K562 (cell line): Measurements from ENCODE around the gene FAM167B. TPM values are rescaled to one million over a fixed set of nuclear protein-coding genes. Genes with fewer than 3 reads are reported as not detected.

Source experiments
- ARID1B ChIP-seq: fragments of 450-650 bp; IDR thresholded peaks from 2 replicates; pipeline ENCODE4 v1.6.1; 2016; ENCODE audit warnings: antibody characterized with exemption, mild to moderate bottlenecking, inconsistent platforms
- DDX20 ChIP-seq: fragments of 450-650 bp; IDR thresholded peaks from 2 replicates; pipeline ENCODE4 v1.6.1; 2016; ENCODE audit warnings: missing genetic modification characterization, low read depth, mild to moderate bottlenecking, missing compliant biosample characterization, moderate library complexity
- FOXM1 ChIP-seq, 2 experiments: fragments of 450-650 bp in 1 of 2; sonication (generic) in 1 of 2; formaldehyde crosslinking in 1 of 2; IDR thresholded peaks; 2 replicates each; pipeline versions ENCODE4 v1.6.1 to v1.9.0; 2017 to 2022; ENCODE audit warnings: low read depth in 2 of 2, mild to moderate bottlenecking in 2 of 2, missing genetic modification reagents in 1 of 2, moderate library complexity in 1 of 2
- HOXB6 ChIP-seq: fragments of 250-450 bp; sonication (Bioruptor Pico); IDR thresholded peaks from 2 replicates; pipeline ENCODE4 v1.5.1; 2022; ENCODE audit warnings: mild to moderate bottlenecking, borderline replicate concordance
- KAT7 ChIP-seq: sonication (generic); formaldehyde crosslinking; IDR thresholded peaks from 2 replicates; pipeline ENCODE4 v1.8.0; 2022; ENCODE audit warnings: missing genetic modification reagents, mild to moderate bottlenecking, borderline replicate concordance
- MIER1 ChIP-seq: fragments of 450-650 bp; IDR thresholded peaks from 2 replicates; pipeline ENCODE4 v1.6.1; 2016; ENCODE audit warnings: antibody characterized with exemption, mild to moderate bottlenecking, low read depth
- NELFE ChIP-seq: IDR thresholded peaks from 2 replicates; pipeline ENCODE4 v1.6.1; 2011; ENCODE audit warnings: mild to moderate bottlenecking; ENCODE audit not compliant: insufficient read depth, insufficient read length
- PHF8 ChIP-seq: fragments of 200-600 bp; sonication (generic); IDR thresholded peaks from 2 replicates; pipeline ENCODE4 v1.6.1; 2012; ENCODE audit warnings: mixed run types, mild to moderate bottlenecking, inconsistent platforms, low read length, moderate library complexity, borderline replicate concordance
- POLR3A ChIP-seq: IDR thresholded peaks from 2 replicates; pipeline ENCODE4 v1.6.1; 2011; ENCODE audit warnings: borderline replicate concordance, mild to moderate bottlenecking, moderate library complexity; ENCODE audit not compliant: insufficient read length, insufficient read depth; ENCODE audit errors: extremely low read depth
- PTRF ChIP-seq: fragments of 450-650 bp; IDR thresholded peaks from 2 replicates; pipeline ENCODE4 v1.6.1; 2016; ENCODE audit warnings: mild to moderate bottlenecking, missing genetic modification characterization, missing compliant biosample characterization
- PYGO2 ChIP-seq: fragments of 450-650 bp; IDR thresholded peaks from 2 replicates; pipeline ENCODE4 v1.6.1; 2016; ENCODE audit warnings: mild to moderate bottlenecking, missing genetic modification characterization, moderate library complexity, missing compliant biosample characterization
- SIN3B ChIP-seq: fragments of 450-650 bp; IDR thresholded peaks from 2 replicates; pipeline ENCODE4 v1.6.1; 2017; ENCODE audit warnings: low read depth, mild to moderate bottlenecking, moderate library complexity
- TRIM28 ChIP-seq: fragments of 450-650 bp; IDR thresholded peaks from 2 replicates; pipeline ENCODE4 v1.6.1; 2017
- ZNF445 ChIP-seq: fragments of 250-450 bp; sonication (Bioruptor Pico); IDR thresholded peaks from 2 replicates; pipeline ENCODE4 v1.4.0; 2020; ENCODE audit warnings: low read depth, mild to moderate bottlenecking, moderate library complexity
- polyA plus RNA-seq, 8 experiments: library from polyadenylated mRNA; depleted of rRNA in 4 of 8; stranded (reverse) in 5 of 8; unstranded in 3 of 8; fragments of >200 nt; fragmentation: Nextera tagmentation in 2 of 8; fragmentation: Illumina TruSeq in 1 of 8; extraction: Ambion mirVana in 2 of 8; extraction: Trizol in 1 of 8; gene quantifications; 2 replicates each; pipeline versions ENCODE4 v1.2.1 to v1.2.3, GENCODE V29; 2011 to 2014; ENCODE audit warnings: inconsistent platforms in 1 of 8, missing spikeins in 1 of 8
- total RNA-seq, 7 experiments: library from RNA; depleted of rRNA in 6 of 7; stranded (reverse); fragments of >200 nt in 6 of 7; fragmentation: Illumina TruSeq in 2 of 7; extraction: Trizol in 2 of 7; gene quantifications; 2 replicates each; pipeline versions ENCODE4 v1.2.1 to v1.2.3, GENCODE V29; 2011 to 2021; ENCODE audit warnings: low replicate concordance in 1 of 7
- TF ChIP-seq, protein P1 (sequence below): fragments of 250-450 bp; sonication (Bioruptor Pico); IDR thresholded peaks from 2 replicates; pipeline ENCODE4 v1.4.0; 2020
- TF ChIP-seq, protein P2 (sequence below): sonication (generic); formaldehyde crosslinking; IDR thresholded peaks from 2 replicates; pipeline ENCODE4 v1.8.1; 2023; ENCODE audit warnings: mild to moderate bottlenecking, missing genetic modification reagents
- TF ChIP-seq, protein P3 (sequence below): fragments of 450-650 bp; IDR thresholded peaks from 2 replicates; pipeline ENCODE4 v1.6.1; 2016; ENCODE audit warnings: missing biosample characterization, missing genetic modification characterization
- TF ChIP-seq, protein P4 (sequence below), 2 experiments: IDR thresholded peaks in 1 of 2; conservative IDR thresholded peaks in 1 of 2; 2 replicates each; pipeline ENCODE4 v1.6.1; 2016; ENCODE audit warnings: low read depth in 2 of 2, mild to moderate bottlenecking in 1 of 2, missing compliant biosample characterization in 1 of 2, missing genetic modification characterization in 1 of 2, moderate library complexity in 1 of 2

Gene FAM167B
- total and polyA plus RNA-seq, 9 of the 15 experiments (the other 6 are each of a cell fraction or from before 2014, with no cell fraction given) = not detected

DNA sequence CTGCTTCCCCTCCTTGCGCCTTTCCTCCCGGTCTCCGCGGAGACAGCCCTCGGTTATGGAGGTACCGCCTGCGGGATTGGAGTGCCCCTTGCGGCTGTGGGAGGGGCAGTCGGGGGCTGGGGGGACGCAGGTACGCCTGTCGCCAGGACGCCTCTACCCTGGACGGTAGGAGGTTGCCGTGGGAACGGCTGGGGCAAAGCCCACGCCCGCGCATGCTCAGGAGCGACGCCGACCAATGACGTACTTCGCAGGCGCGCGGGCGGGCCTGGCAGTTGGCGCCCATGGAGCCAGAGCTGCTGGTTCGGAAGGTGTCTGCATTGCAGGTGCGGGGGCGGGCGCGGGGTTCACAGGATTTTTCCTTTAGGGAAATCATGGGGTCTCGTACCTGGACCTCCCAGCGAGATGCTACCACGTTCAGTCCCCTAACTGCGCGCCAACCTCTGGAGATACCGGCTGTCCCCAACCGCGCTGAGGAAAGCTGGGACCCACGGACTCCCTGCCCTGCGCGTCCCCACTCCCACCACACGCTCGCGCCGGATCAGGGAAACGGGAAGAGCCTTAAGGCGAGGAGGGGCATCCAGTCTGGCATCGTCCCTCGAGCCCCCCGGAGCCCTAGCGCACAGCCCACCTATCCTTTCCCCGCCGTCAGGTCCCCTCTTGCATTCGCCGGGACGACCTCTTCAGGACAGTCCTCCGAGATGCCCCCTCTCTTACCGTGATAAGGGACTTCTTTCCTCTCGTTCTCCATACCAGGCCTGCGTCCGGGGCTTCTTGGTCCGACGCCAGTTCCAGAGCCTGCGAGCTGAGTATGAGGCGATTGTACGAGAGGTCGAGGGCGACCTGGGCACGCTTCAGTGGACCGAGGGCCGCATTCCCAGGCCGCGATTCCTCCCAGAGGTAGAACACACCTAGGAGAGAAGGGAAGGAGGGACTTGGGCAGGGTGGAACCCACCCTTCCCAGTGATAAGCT lies 41.3 kb upstream of the FAM167B start, which contains the start of gene IQCC (continued):
- TF ChIP-seq, protein P1, sequence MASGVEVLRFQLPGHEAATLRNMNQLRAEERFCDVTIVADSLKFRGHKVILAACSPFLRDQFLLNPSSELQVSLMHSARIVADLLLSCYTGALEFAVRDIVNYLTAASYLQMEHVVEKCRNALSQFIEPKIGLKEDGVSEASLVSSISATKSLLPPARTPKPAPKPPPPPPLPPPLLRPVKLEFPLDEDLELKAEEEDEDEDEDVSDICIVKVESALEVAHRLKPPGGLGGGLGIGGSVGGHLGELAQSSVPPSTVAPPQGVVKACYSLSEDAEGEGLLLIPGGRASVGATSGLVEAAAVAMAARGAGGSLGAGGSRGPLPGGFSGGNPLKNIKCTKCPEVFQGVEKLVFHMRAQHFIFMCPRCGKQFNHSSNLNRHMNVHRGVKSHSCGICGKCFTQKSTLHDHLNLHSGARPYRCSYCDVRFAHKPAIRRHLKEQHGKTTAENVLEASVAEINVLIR = peak; percentile 92
- peak; percentile 85; the same call in 1 of the 2 replicates for TF ChIP-seq KAT7
- TF ChIP-seq ARID1B = peak; percentile 31; the same call in 1 of the 2 replicates
- no peak for TF ChIP-seq PYGO2 (tag)
- TF ChIP-seq TRIM28 = 0 out of 2 replicates have a peak, but pooled peaks have one; percentile 35
- TF ChIP-seq, protein P2, sequence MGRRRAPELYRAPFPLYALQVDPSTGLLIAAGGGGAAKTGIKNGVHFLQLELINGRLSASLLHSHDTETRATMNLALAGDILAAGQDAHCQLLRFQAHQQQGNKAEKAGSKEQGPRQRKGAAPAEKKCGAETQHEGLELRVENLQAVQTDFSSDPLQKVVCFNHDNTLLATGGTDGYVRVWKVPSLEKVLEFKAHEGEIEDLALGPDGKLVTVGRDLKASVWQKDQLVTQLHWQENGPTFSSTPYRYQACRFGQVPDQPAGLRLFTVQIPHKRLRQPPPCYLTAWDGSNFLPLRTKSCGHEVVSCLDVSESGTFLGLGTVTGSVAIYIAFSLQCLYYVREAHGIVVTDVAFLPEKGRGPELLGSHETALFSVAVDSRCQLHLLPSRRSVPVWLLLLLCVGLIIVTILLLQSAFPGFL = no peak
- TF ChIP-seq, protein P3, sequence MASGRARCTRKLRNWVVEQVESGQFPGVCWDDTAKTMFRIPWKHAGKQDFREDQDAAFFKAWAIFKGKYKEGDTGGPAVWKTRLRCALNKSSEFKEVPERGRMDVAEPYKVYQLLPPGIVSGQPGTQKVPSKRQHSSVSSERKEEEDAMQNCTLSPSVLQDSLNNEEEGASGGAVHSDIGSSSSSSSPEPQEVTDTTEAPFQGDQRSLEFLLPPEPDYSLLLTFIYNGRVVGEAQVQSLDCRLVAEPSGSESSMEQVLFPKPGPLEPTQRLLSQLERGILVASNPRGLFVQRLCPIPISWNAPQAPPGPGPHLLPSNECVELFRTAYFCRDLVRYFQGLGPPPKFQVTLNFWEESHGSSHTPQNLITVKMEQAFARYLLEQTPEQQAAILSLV = no peak
- TF ChIP-seq NELFE = no peak
- peak; percentile 67; the same call in 1 of the 2 replicates for TF ChIP-seq MIER1
- no peak for TF ChIP-seq DDX20 (tag)
- peak; percentile 95 for TF ChIP-seq SIN3B
- TF ChIP-seq, protein P4, sequence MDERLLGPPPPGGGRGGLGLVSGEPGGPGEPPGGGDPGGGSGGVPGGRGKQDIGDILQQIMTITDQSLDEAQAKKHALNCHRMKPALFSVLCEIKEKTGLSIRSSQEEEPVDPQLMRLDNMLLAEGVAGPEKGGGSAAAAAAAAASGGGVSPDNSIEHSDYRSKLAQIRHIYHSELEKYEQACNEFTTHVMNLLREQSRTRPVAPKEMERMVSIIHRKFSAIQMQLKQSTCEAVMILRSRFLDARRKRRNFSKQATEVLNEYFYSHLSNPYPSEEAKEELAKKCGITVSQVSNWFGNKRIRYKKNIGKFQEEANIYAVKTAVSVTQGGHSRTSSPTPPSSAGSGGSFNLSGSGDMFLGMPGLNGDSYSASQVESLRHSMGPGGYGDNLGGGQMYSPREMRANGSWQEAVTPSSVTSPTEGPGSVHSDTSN (CRISPR knock-in tag; IDR thresholded peaks at IDR 0.05; ENCODE audit: low read depth) = no peak
- TF ChIP-seq, protein P4 (tag; conservative IDR thresholded peaks at IDR 0.05; ENCODE audit: low read depth) = no peak
- peak; percentile 89; the same call in 1 of the 2 replicates for TF ChIP-seq PHF8
- TF ChIP-seq ZNF445 = no peak
- TF ChIP-seq HOXB6 (CRISPR knock-in tag) = no peak
- TF ChIP-seq FOXM1 (IDR thresholded peaks at IDR 0.05; ENCODE audit: low read depth) = no peak
- peak; percentile 76; the same call in 1 of the 2 replicates for TF ChIP-seq FOXM1 (CRISPR knock-in tag; IDR thresholded peaks at IDR 0.05; ENCODE audit: low read depth)
- TF ChIP-seq PTRF = no peak
- TF ChIP-seq POLR3A = no peak
